Measurements from ENCODE around the gene GLT1D1.

DNA sequence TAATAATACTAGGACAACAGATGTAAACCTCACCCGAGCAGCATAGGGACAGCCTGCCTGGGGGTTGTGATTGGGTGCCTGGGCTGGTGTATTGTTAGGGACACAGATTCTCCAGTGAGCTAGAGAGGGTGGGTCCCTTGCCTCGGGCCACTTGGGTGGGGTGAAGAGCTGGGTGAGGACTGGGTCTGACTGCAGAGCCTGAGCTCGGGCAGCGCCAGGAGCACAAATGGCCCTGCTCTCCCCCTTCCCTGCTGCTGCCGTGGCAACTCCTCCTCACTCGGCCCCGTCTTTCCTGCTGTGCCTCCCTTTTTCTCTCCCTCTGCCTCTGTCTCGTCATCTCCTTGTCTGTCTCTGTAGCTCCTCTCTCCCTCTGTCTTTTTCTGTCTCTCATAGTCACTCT, 115.4 kb downstream of the GLT1D1 start:
- TF ChIP-seq CREB1 (CRISPR knock-in tag; IDR thresholded peaks at IDR 0.05; ENCODE audit: low read depth), result no peak
- TF ChIP-seq, protein P1, sequence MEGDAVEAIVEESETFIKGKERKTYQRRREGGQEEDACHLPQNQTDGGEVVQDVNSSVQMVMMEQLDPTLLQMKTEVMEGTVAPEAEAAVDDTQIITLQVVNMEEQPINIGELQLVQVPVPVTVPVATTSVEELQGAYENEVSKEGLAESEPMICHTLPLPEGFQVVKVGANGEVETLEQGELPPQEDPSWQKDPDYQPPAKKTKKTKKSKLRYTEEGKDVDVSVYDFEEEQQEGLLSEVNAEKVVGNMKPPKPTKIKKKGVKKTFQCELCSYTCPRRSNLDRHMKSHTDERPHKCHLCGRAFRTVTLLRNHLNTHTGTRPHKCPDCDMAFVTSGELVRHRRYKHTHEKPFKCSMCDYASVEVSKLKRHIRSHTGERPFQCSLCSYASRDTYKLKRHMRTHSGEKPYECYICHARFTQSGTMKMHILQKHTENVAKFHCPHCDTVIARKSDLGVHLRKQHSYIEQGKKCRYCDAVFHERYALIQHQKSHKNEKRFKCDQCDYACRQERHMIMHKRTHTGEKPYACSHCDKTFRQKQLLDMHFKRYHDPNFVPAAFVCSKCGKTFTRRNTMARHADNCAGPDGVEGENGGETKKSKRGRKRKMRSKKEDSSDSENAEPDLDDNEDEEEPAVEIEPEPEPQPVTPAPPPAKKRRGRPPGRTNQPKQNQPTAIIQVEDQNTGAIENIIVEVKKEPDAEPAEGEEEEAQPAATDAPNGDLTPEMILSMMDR (conservative IDR thresholded peaks at IDR 0.05; ENCODE audit: low read depth in 2 of 2), result no peak
- no peak for TF ChIP-seq EZH2 (IDR thresholded peaks at IDR 0.05; ENCODE audit: low read depth, unreplicated experiment)
- no peak for TF ChIP-seq POLR2AphosphoS5 (IDR thresholded peaks at IDR 0.05; ENCODE audit: low read depth)
- no peak for TF ChIP-seq EZH2phosphoT487 (IDR thresholded peaks at IDR 0.05; ENCODE audit: unreplicated experiment)
- TF ChIP-seq, protein P2, sequence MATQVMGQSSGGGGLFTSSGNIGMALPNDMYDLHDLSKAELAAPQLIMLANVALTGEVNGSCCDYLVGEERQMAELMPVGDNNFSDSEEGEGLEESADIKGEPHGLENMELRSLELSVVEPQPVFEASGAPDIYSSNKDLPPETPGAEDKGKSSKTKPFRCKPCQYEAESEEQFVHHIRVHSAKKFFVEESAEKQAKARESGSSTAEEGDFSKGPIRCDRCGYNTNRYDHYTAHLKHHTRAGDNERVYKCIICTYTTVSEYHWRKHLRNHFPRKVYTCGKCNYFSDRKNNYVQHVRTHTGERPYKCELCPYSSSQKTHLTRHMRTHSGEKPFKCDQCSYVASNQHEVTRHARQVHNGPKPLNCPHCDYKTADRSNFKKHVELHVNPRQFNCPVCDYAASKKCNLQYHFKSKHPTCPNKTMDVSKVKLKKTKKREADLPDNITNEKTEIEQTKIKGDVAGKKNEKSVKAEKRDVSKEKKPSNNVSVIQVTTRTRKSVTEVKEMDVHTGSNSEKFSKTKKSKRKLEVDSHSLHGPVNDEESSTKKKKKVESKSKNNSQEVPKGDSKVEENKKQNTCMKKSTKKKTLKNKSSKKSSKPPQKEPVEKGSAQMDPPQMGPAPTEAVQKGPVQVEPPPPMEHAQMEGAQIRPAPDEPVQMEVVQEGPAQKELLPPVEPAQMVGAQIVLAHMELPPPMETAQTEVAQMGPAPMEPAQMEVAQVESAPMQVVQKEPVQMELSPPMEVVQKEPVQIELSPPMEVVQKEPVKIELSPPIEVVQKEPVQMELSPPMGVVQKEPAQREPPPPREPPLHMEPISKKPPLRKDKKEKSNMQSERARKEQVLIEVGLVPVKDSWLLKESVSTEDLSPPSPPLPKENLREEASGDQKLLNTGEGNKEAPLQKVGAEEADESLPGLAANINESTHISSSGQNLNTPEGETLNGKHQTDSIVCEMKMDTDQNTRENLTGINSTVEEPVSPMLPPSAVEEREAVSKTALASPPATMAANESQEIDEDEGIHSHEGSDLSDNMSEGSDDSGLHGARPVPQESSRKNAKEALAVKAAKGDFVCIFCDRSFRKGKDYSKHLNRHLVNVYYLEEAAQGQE (IDR thresholded peaks at IDR 0.05; ENCODE audit: unreplicated experiment), result no peak
- no peak for TF ChIP-seq JUNB (IDR thresholded peaks at IDR 0.05; ENCODE audit: unreplicated experiment)
- no peak for TF ChIP-seq ZNF331 (CRISPR knock-in tag; IDR thresholded peaks at IDR 0.05; ENCODE audit: low read depth)
- TF ChIP-seq STAT1 (IDR thresholded peaks at IDR 0.05; ENCODE audit: unreplicated experiment), result no peak
- no peak for TF ChIP-seq ZNF114 (CRISPR knock-in tag; IDR thresholded peaks at IDR 0.05)
- TF ChIP-seq, protein P3, sequence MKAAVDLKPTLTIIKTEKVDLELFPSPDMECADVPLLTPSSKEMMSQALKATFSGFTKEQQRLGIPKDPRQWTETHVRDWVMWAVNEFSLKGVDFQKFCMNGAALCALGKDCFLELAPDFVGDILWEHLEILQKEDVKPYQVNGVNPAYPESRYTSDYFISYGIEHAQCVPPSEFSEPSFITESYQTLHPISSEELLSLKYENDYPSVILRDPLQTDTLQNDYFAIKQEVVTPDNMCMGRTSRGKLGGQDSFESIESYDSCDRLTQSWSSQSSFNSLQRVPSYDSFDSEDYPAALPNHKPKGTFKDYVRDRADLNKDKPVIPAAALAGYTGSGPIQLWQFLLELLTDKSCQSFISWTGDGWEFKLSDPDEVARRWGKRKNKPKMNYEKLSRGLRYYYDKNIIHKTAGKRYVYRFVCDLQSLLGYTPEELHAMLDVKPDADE (IDR thresholded peaks at IDR 0.05), result no peak
- TF ChIP-seq NANOG (IDR thresholded peaks at IDR 0.05; ENCODE audit: borderline replicate concordance), result no peak
